Eye (tissue), 1 donor: ENCODE measurements around the gene CALML6.

Experiments
- DNase-seq: peaks from one replicate; pipeline ENCODE4 v3.0.0-alpha.2; 2015

CALML6 gene

DNA sequence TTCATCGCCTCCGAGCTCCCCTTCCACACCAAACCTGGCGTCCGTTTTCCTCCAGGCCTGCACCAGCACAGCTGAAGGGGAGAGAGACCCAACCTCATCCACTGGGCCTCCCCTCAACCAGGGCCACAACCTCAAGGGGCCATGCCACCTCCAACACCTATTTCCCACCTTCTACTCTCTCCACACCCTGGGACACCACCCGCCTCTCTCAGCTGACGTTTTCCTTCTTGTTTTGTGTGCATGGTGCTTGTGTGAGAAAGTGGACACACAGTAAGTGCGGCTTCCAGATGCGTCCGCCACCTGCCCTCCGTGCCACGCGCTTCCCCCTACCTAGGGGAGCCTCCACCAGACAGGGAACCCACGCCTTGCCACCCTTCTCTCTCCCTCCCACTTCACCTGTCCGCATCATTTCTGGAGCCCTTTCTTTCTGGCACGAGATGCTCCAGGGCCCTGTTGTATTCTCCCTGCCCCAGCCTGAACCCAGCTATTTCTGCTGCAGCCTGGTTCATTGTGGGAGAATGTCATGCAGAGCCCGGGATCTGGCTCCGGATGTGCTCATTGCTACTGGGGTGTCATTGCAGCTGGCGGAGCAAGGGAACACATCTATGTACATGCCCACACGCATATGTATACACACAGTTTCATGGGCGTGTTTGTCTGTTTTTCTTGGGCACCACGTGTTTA is 22.8 kb upstream of the CALML6 start:
- DNase-seq = no peak

DNA sequence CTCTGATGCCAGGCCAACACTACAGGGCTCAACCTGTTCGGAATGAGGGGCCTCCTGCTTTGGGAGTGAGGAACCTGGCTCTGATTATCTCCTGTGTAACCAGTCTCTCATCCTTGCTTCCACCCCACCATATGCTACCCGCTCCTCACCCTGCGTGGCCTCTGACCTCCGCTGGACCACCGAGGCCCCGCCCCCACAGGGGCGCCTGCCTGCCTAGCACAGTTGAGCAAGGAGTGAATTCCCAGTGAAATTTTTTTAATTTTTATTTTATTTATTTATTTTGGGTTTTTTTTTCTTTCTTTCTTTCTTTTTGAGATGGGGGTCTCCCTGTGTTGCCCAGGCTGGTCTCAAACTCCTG is 22.3 kb upstream of the CALML6 start:
- DNase-seq = no peak

DNA sequence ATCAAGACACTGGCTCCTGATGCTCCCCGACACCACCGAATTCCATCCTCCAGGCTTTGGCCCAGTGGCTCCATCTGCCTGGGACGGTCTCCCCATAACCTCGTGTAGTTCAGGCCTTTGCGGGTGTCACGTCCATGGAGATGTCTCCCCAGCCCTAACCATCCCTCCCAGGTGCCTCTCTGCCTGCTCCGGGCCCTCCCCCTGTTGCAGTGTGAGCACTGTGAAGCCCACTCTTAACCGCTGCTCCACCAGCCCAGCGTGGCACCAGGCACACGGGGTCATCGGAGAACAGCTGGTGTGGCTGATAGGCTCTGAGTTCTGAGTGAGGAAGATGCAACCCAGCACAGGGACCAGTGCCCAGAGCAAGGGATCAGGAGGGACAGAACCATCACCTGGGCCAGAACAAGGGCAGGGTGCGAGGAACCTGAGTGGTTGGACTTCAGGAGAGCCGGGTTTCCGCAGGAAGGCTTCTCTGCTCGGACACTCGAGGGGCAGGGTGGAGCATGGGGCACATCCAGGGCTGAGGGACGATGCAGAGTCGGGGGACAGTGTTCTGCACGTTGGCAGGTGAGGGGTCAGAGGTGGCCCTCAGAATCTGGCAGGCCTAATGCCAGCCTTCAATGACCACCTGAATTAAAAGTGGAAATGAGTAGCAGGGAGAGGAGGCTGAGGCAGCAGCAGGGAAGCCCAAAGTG is 21.6 kb upstream of the CALML6 start:
- DNase-seq = no peak

DNA sequence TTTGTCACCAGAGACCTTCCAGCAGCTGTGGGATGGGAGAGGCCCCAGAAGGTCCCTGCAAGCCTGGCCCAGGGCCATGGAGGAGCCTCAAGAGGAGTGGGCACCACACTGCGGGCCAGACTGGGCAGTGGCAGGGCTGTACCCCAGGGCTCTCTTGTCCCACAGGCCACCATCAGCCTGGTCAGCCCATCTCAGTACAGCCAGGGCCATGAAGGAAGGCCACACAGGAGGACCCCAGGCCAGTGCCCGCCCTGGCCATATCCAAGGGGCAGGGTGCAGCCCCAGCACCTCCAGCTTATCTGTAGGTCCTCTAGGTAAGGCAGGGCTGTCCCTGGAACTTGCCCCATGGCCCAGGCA is 21.1 kb upstream of the CALML6 start:
- DNase-seq = no peak

DNA sequence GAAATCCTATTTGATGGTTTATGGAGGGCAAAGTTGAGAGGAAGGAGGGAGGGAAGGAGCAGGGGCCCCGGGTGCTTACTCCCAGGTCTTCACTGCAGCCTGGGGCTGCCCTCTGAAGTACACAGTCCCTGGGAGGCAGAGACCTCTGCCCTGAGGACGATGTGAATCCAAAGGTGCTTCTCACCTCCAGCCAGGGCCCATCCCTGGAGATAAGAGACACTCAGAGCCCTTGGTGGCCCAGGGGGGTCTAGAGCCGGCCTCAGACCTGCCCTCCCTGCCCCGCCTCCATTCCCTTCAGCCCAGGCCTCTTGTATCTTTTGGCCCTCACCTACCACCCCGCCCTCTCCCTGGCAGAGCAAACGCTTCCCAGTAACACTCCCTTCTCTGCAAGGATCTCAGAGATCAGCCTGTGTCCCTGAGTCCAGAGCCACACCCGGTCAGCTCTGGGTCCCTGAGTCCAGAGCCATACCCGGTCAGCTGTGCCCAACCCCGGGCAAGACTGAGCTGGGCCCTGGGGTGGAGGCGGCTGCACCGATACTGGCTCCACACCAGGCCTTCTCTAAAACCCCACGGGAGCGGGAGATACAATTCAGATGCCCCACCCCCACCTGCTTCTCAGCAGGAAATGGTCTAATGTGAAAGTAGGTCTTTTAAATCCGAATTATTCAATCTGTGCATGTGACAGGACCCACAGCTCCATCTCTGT is 20.6 kb upstream of the CALML6 start:
- no peak for DNase-seq

DNA sequence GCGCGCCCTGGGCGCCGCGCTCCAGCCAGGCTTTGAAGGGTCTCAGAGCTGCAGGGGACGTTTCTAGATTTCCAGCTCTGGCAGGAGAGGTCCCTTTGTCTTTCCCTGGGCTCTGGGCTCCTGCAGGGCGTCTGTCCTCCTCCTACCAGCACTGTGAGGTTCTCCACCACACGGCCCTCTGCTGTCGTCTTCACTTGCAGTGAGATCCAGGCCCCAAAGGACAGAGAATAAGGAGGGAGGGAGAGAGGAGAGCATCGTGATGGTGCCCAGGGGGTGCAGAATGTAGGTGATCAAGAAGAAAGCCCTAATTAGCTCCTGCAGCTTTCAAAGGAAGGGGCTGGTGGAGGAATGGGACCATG is 20.0 kb upstream of the CALML6 start:
- no peak for DNase-seq

DNA sequence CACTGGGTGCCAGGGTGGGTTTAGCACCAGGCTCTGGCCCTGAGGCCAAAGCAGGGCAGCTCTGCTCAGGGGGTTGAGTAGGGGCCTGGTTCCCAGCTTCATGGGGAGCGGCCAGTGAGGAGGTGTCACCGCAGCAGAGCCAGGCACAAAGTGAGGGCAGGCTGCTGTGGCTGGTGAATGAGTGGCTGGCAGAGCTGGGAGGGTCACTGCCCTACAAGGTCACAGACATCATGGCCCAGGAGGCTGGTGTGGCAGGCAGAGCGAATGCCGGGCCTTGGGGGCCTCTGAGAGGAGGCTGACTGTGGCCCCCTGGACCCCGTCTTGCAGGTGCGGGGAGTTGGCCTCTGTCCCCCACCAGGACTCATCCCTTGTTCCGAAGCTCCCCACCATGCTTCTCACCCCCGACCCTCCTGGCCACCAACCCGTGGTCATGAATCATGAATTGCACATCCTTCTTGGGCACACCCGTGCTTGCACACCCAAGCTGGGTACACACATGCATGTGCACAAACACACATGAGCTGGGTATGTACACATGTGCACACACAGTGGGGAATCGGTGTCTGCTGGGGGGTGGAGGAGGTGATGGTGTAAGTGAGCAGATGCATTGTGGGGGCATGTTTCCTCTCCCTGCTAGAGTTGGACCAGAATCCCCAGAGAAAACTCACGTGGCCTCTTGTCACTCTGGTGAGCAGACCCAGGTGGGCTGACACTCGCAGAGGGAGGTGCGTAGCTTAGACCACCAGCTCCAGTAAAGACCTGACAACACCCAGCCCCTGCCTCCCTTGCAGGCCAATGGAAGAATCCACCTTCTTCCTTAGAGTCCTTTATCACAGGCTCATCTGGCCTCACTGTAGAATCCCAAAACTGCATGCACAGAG is 19.4 kb upstream of the CALML6 start:
- no peak for DNase-seq

DNA sequence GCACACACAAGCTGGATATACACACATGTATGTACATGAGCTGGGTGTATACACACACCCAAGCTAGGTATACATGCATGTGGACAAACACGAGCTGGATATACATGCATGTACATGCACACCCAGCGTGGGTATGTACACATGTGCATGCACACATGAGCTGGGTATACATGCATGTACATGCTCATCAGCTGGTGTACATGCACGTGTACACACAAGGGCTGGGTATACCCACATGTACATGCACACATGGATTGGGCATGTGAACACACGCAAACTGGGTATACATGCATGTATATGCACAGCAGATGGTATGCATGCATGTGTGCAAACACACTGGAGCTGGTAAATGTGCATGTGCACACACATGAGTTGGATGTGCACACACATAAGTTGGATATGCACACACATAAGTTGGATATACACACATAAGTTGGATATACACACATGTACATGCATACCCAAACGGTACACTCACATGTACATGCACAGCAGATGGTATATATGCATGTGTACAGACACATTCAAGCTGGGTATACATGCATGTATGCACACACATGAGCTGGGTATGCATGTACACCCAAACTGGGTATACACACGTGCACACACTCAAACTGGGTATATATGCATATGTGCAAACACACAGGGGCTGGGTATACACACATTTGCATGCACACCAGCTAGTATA is 16.7 kb upstream of the CALML6 start:
- no peak for DNase-seq

DNA sequence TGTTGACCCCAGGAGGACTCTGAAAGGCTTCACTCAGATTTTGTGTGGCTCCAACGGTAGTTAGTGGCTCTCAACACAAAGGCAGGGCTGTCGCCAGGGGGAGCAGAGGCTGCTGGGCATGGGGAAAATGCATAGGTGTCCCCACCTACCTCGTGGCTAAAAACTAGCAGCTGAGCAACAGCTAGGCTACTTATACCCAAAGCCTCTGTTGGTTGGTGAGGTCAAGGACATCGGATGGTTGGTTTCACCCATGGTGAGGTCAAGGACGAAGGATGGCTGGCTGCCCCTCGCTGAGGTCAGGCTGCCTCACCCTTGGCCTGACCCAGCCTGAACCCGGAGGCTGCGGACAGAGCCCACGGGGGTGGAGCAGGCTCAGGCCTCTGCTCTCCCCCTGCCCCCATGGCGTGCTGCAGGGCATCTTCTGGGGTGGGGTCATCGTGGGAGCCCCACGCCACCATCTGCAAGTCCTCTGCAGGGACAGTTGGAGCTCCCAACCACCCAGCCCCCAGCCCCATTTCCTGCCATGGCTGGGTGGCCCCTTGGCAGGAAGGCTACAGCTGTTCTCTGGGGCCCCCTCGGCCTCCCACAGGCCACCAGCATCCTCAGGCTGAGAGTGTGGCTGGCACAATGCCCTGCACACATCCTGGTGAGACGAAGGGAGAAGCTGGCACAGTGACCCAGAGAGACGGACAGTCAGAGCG is 15.6 kb upstream of the CALML6 start:
- DNase-seq = no peak

DNA sequence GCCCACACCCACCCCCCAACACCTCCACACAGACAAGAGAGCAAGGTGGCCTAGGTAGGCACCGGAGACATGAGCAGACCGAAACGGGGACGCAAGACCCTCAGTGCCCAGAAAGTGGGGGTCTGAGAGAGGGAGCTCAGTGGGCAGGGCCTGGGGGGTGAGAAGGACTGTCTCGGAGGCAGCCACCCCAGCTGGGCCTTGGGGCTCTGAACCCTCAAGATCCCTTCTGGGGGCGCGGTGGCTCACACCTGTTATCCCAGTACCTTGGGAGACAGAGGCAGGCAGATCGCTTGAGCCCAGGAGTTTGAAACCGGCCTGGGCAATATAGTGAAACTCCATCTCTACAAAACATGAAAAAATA is 15.1 kb upstream of the CALML6 start:
- no peak for DNase-seq

DNA sequence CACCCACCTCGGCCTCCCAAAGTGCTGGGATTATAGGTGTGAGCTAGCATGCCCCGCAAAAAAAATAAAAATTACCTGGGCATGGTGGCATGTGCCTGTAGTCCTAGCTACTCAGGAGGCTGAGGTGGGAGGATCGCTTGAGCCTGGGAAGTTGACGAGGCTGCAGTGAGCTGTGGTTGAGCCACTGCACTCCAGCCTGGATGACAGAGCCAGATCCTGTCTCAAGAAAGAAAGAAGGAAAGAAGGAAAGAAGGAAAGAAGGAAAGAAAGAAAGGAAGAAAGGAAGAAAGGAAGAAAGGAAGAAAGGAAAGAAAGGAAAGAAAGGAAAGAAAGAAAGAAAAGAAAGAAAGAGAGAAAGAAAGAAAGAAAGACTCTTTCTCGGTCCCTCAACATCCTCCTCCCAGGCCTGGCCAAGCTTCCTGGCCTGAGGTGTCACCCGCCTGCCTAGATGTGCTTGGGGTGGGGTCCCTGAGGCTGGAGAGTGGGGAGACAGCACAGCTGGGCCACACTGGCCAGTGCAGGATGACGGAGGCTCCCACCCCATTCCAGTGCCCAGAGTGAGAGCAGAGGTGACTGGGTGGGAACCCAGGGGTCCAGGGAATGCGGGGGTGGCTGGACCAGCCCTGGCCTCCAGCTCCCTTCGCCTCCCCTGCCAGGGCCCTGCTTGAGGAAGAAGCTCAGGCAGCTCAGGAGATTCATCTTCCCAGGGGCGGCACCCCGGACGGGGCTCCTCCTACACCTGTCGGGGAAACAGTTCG is 14.0 kb upstream of the CALML6 start:
- DNase-seq = no peak

DNA sequence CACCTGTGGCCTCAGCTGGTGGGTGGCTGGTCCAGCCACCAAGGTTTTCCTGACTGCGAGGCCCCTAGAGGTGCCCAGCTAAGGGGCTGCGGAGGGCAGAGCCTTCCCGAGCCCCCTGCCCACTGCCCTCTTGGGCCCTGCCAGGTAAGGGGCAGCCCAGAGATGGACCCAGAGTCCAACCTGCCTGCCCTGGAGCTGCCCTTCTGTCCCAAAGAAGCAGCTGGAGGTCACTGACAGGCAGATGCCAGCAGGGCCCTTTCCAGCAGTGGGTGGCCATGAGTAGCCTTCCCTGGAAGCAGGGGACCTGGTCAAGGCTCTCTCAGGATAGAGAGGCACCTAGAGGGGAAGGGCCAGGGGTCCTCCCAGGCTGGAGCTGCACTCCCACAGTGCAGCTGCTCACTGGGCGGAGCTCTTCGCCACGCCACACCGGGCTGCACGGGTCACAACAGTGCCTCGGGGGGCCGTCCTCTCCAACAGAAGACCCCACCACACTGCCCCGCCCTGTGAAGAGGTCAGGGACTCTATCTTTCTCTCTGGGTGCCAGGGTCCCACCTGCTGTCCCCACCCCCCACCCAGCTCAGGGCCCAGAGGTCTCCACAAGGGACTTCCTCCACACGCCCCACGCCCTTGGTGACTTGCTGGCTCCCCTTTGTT is 13.3 kb upstream of the CALML6 start:
- DNase-seq = no peak

DNA sequence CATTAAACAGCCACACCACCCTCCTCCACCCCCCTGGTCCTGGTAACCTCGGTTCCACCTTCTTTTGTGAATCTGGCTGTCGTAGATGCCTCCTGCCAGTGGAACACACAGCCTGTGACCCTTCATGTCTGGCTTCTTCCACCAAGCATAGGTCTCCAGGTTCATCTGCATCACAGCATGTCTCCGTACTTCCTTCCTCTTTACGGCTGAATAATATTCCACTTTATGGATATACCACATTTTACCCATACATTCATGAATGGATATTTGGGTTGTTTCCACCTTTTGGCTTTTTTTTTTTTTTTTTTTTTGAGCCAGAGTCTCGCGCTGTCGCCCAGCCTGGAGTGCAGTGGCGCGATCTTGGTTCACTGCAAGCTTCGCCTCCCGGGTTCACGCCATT is 11.8 kb upstream of the CALML6 start:
- DNase-seq = no peak

DNA sequence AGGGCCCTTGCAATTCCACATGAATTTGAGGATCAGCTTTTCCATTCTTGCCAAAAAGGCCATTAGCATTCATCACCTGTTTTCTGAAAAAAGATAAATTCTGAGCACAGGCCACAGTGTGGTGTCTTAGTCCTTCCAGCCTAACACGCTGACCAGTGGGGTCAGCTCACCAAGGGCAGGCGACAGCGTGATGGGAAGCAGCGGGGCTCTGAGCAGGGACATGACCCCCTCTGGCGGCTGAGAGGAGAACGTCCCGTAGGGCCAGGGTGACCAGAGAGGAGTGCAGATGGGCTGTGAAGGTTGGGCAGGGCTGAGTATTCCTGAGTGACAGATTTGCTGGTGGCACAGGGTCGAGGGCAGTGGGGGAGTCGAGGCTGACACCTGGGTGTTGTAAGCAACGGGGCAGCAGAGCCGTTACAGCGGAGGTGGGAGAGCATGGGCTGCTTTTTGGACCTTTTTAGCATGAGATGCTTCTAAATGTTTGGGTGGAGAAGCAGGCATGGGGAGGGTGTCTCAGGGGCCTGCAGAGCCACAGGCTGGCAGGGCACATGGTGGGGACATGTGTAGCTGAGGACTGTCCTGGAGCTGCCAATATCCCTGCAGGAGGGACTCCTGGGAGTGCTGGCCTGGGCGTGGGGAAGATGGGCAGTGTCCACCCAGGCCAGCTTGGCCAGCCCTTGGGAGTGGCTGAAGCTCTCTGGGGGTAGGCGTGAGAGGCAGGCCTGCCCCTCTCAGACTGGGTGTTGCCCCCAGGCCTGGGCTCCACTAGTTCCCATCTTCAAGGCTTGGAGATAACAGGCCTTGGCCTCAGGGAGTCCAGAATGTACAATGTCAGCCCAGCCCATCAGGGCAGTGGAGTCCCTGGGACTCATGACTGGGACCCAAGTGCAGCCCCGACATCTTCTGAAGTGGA is 8.6 kb upstream of the CALML6 start:
- peak; percentile 92 for DNase-seq

DNA sequence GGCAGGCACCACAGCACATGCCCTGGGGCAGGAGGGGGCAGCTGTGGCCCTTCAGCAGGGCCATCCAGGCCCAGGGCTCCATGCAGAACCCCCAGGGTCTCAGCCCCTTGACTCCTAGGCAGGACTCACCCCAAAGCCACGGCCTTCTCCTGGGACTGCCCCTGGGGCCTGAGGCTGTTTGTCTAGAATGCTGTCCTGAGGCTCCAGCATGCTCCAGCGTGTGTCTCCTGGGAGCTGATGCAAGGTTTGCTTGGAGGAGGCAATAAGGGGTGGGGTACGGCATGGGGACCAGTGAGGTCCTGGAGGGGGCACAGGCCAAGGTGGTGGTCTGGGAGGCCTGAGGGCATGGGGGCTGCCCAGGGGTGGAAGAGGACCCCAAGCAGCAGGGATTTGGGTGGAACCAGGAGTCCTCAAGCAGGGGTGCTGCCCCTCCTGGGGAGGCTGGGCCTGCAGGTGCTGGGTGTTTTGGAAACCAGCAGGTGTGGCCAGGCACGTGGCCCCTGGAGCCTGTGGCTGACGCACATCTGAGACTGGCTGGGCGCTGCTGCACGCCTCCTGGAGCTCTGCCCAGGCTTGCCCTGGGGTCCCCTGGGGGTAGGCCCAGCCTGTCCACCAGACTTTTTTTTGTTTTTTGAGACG is 7.8 kb upstream of the CALML6 start:
- no peak for DNase-seq

DNA sequence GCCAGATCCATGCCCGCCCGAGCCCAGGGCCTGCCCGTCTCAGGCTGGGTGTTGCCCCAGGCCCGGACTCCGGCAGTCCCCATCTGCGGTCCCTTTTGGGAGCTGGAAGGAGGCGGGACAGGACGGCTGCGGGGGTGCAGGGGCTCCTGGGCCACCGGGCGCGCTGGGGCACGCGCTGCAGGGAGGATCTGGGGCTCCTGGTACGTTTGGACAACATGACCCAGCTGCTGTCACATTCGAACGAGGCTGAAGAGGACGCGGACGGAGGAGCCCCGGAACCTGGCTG is 6.6 kb upstream of the CALML6 start:
- no peak for DNase-seq

DNA sequence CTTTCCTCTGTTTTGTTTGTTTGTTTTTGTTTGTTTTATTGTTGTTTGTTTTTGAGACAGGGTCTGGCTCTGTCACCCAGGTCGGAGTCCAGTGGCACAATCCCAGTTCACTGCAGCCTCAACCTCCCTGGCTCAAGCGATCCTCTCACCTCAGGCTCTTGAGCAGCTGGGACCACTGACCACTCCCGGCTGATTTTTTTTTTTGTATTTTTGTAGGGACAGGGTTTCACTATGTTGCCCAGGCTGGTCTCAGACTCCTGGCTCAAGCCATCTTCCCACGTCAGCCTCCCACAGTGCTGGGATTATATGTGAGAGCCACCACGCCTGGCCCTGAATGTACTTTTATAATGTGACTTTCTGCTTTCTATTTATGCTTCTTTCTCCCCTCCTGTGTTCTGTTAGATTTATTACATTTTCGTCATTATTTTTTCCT is 5.0 kb upstream of the CALML6 start:
- no peak for DNase-seq

DNA sequence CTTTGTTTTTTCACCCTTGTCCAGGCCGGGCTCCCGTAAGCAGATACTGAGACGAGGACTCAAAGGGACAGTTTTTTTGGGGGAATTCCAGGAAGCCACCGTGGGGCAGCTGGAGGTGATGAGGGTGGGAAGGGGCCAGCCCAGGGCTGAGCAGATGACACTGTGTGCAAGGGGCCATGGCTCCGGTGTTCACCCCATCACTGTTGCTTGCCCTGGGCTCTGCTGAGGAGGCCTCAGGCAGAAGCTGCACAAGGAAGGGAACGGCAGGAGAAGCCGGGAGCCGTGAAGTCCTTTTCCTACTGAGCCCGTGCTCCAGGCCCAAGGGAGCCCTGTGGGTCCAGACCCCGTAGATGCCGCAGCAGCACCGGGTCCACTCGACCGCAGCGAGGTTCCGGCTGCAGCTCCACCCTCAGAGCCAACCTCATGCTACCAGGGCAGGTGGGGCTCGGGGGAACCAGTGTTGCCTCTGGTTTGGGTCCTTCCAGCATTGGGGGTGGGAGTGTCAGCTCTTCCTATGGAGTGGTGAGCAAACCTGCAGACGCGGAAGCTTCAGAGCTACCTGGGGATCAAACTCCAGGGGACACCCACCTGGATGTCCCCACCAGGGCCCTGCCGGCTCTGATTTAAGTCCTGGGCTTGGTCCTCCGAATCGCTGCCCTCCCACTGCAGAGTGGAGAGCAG is 4.3 kb upstream of the CALML6 start:
- no peak for DNase-seq
